ENCODE data around the gene EXOC3L2.

DNA sequence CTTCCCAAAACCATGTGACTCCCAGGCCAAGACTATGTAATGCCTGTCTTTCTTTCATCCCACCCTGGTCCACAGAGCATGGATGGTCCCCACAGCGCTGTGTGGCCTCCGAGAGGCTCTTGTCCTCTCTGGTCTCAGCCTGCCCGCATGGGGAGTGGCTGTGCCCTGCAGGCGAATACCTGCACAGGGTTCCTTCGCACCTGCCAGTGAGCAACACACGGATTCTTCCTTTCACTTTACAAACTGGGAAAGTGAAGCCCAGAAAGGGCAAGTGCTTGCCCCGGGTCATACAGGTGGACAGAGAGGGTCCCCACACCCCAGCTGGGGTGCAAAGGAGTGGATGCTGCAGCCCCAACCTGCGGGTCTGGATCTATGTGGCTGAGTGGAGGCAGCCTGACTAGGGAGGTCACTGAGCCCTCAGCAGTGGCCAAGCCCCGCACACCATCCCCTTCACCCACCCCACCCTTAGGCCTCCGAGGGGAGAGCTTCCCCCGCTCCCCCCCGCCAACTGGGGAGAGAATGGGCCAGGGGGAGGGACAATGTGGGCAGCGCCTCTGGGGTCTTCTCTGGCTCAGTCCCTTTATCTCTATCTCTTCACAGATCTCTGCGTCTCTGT is 5.1 kb upstream of the EXOC3L2 start:
- TF ChIP-seq, protein P1, sequence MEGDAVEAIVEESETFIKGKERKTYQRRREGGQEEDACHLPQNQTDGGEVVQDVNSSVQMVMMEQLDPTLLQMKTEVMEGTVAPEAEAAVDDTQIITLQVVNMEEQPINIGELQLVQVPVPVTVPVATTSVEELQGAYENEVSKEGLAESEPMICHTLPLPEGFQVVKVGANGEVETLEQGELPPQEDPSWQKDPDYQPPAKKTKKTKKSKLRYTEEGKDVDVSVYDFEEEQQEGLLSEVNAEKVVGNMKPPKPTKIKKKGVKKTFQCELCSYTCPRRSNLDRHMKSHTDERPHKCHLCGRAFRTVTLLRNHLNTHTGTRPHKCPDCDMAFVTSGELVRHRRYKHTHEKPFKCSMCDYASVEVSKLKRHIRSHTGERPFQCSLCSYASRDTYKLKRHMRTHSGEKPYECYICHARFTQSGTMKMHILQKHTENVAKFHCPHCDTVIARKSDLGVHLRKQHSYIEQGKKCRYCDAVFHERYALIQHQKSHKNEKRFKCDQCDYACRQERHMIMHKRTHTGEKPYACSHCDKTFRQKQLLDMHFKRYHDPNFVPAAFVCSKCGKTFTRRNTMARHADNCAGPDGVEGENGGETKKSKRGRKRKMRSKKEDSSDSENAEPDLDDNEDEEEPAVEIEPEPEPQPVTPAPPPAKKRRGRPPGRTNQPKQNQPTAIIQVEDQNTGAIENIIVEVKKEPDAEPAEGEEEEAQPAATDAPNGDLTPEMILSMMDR (IDR thresholded peaks at IDR 0.05) = no peak
- TF ChIP-seq POLR2A (IDR thresholded peaks at IDR 0.05) = no peak
- TF ChIP-seq EP300 (IDR thresholded peaks at IDR 0.05) = no peak
- no peak for TF ChIP-seq POLR2AphosphoS5 (IDR thresholded peaks at IDR 0.05)
